ENCODE data around the gene SRP14. TPM values are rescaled to one million over a fixed set of nuclear protein-coding genes. Genes with fewer than 3 reads are reported as not detected.

Gene SRP14
- total RNA-seq, 2 donors from 2014 or later: 163 to 167 TPM

DNA sequence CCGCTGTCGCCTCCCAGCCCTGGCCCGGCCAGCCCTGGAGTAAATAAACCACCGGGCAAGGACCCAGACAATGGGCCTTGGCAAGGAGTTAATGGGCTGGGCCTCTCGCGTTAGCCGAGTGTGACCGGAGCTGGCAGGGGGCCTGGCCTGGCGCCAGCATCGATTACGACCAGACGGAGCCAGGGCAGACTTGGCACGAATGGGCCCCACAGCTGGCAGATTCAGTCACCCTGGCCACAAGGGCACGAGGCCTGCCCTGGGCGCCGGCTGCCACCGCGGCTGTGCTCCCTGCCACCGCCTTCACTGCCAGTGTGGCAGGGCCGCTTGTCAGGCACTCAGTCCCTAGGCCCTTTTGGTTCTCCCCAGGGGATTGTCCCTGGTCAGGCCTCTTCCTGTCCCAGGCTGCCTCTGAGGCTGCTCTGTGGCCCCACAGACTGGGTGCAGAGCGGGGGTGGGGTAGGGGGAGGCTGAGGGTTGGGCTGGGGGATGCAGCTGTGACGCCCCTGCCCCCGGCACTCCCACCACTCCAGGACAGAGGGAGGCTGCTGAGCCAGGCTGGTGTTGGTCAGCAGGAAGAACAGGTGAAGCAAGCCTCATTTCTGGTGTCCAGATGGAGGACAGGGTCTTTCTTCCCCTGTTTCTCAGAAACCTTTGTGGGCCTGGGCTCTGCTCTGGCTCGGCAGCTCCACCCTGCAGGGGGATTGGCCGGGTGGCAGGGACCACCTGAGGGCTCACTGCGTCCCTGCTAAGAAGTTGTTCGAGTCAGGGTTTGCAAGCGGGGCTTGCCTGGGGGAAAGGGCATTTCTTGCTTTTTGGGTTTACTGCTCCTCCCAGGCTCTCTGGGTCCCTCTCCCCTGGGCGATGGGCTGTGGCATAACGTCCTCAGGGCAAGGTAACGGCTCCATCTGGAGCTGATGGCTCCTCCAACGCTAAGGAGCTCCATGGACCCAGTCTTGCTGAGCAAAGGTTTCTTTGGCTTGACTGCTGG, 30.5 kb upstream of the SRP14 start:
- Histone ChIP-seq H3K4me3 (no peak overlapping the region), H3K4me1 (peaks cover 7% of the 10 kb centered on the region), H3K9ac (ENCODE audit: low read depth in 2 of 2, low read length in 2 of 2) (peak overlapping the region; percentile 33 to 68), H3K27me3 (no peaks in the 10 kb centered on the region), H3K9me3 (no peaks in the 10 kb centered on the region), H3K27ac (peak overlapping the region; percentile 34), H3K36me3 (no peaks in the 10 kb centered on the region)
- intact Hi-C loops (cut with DNase I): no loop called here
- peak; percentile 95 for DNase-seq
- TF ChIP-seq, protein P1, sequence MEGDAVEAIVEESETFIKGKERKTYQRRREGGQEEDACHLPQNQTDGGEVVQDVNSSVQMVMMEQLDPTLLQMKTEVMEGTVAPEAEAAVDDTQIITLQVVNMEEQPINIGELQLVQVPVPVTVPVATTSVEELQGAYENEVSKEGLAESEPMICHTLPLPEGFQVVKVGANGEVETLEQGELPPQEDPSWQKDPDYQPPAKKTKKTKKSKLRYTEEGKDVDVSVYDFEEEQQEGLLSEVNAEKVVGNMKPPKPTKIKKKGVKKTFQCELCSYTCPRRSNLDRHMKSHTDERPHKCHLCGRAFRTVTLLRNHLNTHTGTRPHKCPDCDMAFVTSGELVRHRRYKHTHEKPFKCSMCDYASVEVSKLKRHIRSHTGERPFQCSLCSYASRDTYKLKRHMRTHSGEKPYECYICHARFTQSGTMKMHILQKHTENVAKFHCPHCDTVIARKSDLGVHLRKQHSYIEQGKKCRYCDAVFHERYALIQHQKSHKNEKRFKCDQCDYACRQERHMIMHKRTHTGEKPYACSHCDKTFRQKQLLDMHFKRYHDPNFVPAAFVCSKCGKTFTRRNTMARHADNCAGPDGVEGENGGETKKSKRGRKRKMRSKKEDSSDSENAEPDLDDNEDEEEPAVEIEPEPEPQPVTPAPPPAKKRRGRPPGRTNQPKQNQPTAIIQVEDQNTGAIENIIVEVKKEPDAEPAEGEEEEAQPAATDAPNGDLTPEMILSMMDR (IDR thresholded peaks at IDR 0.05): no peak

DNA sequence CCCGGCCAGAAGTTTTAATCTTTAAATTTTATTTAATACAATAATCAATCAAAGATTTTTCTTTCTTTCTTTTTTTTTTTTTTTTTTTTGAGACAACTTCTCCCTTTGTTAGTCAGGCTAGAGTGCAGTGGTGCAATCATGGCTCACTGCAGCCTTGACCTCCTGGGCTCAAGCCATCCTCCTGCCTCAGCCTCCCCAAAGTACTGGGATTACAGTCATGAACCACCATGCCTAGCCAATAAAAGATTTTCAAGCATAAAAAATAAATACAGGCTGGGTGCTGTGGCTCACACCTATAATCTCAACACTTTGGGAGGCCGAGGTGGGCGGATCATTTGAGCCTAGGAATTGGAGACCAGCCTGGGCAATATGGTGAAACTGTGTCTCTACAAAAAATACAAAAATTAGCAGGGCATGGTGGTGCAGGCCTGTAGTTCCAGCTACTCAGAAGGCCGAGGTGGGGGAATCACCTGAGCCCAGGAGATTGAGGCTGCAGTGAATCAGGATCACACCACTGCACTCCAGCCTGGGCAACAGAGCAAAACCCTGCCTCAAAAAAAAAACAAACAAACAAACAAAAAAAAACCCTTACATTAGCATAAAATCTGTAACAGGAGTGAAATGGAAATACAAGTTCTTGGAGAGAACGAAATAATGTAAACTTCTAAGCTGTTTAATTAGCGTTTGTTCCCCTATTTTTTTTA, 29.1 kb upstream of the SRP14 start:
- Histone ChIP-seq H3K4me3 (no peak overlapping the region), H3K9ac (ENCODE audit: low read depth in 2 of 2, low read length in 2 of 2) (no peak overlapping the region), H3K9me3 (no peaks in the 10 kb centered on the region), H3K4me1 (peaks cover 7% of the 10 kb centered on the region), H3K27me3 (no peaks in the 10 kb centered on the region), H3K27ac (no peak overlapping the region), H3K36me3 (no peaks in the 10 kb centered on the region)
- TF ChIP-seq, protein P1 (IDR thresholded peaks at IDR 0.05): no peak
- no peak for DNase-seq
- intact Hi-C loops (cut with DNase I): no loop called here

DNA sequence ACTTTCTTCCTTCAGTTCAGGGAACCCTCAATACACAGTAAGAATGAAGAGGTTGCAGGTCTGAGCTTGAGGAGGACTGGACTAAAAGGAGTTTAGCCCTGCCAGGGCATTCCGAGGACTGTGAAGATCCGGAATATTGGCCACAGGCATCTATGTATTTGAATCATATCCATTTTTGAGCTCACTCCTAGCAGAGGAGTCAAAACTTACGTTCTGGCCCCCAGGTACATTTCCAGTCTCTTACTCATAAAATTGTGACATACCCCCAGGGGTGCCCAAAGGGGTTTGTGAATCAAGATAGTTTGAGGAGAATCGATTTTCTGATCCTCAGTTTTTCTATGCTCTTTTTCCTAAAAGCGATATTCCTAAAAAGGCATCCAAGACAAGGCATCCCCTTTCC, 27.6 kb upstream of the SRP14 start:
- no peak for DNase-seq
- TF ChIP-seq, protein P1 (IDR thresholded peaks at IDR 0.05): no peak
- Histone ChIP-seq H3K4me3 (no peak overlapping the region), H3K4me1 (peaks cover 7% of the 10 kb centered on the region), H3K36me3 (no peaks in the 10 kb centered on the region), H3K9me3 (no peaks in the 10 kb centered on the region), H3K9ac (ENCODE audit: low read depth in 2 of 2, low read length in 2 of 2) (no peak overlapping the region), H3K27me3 (no peaks in the 10 kb centered on the region), H3K27ac (no peak overlapping the region)
- intact Hi-C loops (cut with DNase I): no loop called here

DNA sequence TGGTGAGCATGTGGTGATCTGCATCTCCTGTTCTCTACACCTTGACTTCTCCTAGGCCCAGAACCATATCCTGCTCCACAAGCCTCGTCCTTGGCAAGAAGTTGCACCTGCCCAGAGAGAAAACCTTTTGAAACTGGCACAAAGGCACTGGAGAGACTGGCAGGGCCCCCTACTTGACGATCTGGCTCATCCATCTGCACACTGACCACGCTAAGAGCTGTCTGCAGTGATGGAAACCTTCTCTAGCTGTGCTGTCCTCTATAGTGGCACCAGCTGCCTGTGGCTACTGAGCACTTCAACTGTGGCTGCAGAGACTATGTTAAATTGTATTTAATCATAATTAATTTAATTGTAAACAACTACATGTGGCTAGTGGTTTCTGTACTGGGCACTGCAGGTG, 26.2 kb upstream of the SRP14 start:
- Histone ChIP-seq H3K4me1 (peaks cover 7% of the 10 kb centered on the region), H3K36me3 (no peaks in the 10 kb centered on the region), H3K9ac (ENCODE audit: low read depth in 2 of 2, low read length in 2 of 2) (no peak overlapping the region), H3K4me3 (no peak overlapping the region), H3K27ac (no peak overlapping the region), H3K9me3 (no peaks in the 10 kb centered on the region), H3K27me3 (no peaks in the 10 kb centered on the region)
- DNase-seq: no peak
- intact Hi-C loops (cut with DNase I): no loop called here
- TF ChIP-seq, protein P1 (IDR thresholded peaks at IDR 0.05): no peak

DNA sequence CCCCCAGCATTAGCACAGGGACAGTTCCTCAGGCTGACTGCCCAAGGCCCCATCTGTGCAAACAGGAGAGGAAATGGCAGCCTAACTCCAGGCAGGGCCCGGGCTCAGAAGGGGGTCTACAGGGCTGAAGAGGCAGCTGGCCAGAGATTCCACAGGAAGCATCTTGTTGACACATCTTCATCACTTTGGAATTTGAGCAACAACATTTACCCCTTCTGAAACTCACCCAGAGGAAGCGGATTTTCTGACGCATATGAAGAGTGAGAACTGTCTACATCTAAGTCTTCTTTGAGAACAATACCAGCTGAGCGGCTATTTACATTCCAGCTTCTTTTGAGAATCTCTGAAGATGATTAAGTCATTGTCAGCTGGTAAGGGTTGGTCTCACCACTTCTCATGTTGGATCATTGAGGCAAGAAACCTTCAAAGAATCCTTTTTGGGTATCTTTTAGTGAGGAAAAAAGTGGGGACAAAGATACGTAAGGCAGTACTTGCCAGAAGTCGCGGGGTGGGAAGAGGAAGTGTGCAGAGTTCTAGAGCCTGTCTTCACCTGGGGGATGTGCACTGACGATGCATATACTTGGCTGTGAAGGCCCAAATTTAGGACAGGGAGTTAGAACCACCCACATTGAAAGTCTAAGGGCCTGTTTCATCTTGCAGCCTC, 25.4 kb upstream of the SRP14 start:
- Histone ChIP-seq H3K27me3 (no peaks in the 10 kb centered on the region), H3K27ac (no peak overlapping the region), H3K4me1 (peaks cover 3% of the 10 kb centered on the region), H3K9ac (ENCODE audit: low read depth in 2 of 2, low read length in 2 of 2) (peak overlapping the region in 1 of 2 donors; percentile 27), H3K36me3 (no peaks in the 10 kb centered on the region), H3K4me3 (no peak overlapping the region), H3K9me3 (no peaks in the 10 kb centered on the region)
- DNase-seq: no peak
- intact Hi-C loops (cut with DNase I): no loop called here
- TF ChIP-seq, protein P1 (IDR thresholded peaks at IDR 0.05): no peak

Measured in colonic mucosa (tissue), 4 donors.